GM21423 (cell line): ENCODE measurements around the gene IL1RAPL2.
"Not testable (repeated sequence)": the region's sequence is repeated elsewhere in the genome, so short reads cannot be mapped to it uniquely, and the experiment has no call there.

ENCODE experiments used
- ATAC-seq: cut with Tn5 transposase; IDR thresholded peaks from one replicate; pipeline ENCODE4 v1.9.1; 2021; ENCODE audit warnings: mild to moderate bottlenecking, moderate library complexity; ENCODE audit not compliant: unreplicated experiment

IL1RAPL2 gene

DNA sequence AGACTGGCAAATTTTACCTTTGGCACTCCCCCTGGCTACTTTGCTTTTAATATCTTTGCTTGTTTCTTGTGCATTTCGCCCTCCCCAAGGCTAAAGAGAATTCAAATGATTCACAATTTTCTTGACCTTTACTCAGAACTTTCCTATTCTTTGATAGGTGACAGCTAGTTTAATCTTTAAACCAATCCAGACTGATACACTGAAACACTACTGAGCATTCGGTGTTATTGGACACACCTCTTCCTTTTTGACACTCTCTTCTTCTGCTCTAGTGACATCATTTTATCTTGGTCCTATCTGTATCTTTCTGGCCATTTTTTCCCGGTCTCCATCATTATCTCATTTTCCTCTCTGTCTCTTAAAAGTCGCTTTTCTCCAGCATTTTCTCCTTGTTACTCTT lies 103.1 kb downstream of the IL1RAPL2 start:
- ATAC-seq, result no peak

DNA sequence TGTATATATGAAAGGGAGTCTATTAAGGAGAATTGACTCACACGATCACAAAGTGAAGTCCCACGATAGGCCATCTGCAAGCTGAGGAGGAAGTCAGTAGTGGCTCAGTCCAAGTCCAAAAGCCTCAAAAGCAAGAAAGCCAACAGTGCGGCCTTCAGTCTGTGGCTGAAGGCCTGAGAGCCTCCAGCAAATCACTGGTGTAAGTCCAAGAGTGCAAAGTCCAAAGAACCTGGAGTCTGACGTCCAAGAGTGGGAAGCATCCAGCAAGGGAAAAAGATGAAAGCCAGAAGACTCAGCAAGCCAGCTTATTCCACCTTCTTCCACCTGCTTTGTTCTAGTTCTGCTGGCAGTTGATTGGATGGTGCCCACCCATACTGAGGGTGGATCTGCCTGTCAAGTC lies 104.1 kb downstream of the IL1RAPL2 start:
- ATAC-seq, result no peak

DNA sequence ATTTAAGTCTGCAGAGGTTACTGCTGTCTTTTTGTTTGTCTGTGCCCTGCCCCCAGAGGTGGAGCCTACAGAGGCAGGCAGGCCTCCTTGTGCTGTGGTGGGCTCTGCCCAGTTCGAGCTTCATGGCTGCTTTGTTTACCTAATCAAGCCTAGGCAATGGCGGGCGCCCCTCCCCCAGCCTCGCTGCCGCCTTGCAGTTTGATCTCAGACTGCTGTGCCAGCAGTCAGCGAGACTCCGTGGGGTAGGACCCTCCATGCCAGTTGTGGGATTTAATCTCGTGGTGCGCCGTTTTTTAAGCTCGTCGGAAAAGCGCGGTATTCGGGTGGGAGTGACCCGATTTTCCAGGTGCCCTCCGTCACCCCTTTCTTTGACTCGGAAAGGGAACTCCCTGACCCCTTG lies 111.5 kb downstream of the IL1RAPL2 start:
- not testable (repeated sequence) for ATAC-seq

DNA sequence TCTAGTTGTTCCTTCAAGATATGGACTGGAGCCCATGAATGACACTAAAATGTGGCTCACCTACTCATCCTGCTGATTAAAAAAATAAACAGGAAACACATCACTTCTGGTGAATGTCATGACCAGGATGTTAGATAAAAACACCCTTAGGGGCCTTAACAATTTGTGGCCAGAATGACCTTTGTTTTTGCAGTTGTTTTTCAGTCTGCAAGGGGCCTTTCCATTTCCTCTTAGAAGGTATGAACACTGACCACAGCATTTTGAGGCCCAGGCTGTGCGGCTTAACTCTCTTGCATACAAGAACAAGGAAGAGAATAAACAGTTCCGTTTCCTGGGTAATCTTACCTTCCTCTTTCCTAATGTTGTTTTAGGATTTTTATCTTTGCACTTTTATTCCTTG lies 113.2 kb downstream of the IL1RAPL2 start:
- ATAC-seq, result no peak

DNA sequence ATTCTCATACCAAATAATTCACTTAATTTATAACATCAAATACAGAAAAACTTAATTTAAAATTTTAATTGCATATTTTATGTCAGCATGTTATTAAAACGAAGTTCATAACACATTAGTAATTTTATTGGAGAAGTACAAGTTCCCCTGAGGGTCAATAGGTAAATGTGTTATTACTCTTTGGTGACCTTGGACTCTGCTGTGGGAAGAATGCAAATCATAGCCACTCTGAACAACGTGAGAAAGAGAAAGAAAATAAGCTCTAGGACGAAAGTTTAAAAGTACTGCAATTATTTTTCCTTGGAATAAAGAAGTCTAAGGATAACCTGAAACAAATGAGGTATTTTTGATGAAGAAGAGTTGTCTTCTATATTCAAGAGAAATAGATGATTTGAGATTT lies 115.2 kb downstream of the IL1RAPL2 start:
- ATAC-seq, result no peak

DNA sequence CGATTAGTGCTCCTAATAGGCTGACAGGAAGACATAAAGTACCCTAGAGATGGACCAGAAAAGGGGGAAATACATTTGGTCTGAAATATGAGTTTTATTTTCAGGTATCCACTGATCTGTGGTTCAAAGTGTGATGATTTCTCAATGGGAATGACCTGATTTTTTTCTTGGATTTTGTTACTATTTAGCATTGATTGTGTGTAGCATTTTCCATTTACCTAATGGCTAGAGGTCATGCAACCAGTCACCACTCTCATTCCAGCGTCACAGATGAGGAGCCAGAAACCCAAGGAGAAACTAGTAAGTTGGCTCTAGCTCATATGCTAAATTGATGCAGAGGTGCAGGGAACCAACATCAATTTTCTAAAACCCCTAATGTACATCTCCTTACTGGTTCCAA lies 118.1 kb downstream of the IL1RAPL2 start:
- no peak for ATAC-seq

DNA sequence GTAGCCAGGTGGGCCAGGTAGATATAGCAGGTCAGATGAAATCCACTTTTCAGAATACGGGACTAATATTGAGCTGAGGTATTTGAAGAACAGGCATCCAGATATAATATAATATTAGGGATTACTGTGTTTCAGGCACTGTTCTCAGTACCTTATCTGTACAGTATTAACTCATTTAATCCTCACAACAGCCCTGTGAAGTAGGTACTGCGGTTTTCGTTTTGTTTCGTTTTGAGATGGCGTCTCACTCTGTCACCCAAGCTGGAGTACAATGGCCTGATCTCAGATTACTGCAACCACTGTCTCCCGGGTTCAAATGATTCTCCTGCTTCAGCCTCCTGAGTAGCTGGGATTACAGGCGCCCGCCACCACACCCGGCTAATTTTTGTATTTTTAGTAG lies 129.6 kb downstream of the IL1RAPL2 start:
- no peak for ATAC-seq

DNA sequence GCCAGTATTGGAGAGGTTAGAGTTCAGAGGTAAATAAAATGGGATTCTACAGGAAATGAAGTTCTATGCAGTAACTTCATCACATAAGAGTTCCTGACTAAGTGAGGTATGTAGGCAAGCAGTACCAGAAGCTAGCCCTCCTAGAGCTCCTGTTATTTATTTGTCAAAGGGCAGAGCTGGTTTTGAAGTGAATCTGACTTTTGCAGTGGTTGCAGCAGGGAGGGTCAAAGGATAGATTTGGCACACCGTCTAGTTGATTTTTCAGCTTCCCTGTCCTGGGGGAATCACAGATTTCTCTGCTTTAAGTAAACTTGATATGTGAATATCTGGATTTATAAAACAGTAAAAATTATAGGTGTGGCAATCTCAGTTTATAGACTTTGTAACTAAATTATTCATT lies 130.7 kb downstream of the IL1RAPL2 start:
- no peak for ATAC-seq

DNA sequence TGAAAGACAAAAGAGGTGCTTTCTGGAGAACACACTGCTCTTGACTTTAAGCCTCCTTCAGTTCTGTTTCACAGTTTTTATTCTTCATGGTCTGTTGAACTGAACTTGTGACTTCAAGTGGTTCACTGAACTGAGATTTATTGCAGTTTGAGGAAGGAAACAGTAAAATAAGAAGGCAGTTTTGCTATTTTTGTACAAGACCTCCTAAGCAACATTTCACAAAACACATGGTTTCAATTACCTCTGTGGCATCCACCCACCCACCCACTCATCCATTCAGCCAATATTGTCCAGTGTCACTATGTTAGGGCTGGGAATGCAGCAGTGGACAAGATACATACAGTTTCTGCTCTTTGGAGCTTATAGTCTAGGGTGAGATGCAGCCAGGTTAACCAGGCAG lies 131.3 kb downstream of the IL1RAPL2 start:
- no peak for ATAC-seq

DNA sequence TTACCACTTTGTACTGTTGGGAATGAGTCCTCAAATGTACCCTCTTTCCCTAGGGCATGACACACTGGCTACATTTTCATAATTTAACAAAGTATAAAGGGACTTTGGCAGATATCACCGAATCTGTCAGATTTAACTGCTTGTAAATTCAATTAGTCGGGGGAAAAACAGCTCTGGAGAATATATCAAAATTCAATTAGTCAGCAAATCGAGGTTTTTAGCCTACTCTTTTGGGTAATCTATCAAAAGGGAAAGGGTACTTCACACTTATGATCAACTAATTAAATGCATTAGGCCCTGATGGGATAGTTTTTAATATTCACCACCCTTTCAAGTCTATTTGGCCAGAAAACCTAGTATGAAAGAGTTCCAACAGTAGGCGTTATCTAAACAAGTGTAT lies 141.0 kb downstream of the IL1RAPL2 start:
- no peak for ATAC-seq

DNA sequence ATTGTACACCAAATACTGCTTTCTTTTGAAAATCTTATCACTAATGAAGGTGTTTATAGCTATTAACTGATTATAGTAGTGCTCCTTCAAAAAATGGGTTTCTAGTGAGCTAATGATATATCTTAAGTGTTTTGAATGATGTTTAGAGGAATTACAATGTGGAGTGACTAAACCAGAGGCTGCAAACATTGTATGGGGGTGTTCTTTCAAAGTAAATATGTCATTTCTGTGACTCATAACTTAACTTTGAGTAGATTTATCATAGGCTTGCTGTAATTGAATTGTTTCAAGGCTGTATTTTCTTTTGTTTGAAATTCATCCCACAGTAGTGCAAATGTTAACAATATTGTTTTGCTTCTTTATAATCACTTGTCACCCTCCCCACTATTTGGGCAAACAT lies 141.6 kb downstream of the IL1RAPL2 start:
- no peak for ATAC-seq

DNA sequence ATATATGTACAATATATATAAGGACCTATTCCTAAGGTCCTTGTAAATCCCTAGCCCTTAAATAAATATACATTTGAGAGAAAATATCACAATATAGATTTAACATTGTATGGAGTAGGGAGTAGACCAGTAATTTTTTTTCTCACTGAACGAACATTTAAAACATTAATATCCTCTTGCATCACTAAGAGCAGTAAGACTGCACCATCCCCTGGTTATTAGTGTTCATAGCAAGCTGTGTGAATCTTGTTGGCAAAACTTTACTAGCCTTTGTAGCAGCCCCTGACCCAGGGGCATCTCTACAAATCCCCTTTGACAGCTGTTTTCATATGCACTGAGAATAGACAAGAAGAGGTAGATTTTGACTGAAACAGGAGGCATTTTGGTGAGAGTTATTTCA lies 146.5 kb downstream of the IL1RAPL2 start:
- ATAC-seq, result no peak

DNA sequence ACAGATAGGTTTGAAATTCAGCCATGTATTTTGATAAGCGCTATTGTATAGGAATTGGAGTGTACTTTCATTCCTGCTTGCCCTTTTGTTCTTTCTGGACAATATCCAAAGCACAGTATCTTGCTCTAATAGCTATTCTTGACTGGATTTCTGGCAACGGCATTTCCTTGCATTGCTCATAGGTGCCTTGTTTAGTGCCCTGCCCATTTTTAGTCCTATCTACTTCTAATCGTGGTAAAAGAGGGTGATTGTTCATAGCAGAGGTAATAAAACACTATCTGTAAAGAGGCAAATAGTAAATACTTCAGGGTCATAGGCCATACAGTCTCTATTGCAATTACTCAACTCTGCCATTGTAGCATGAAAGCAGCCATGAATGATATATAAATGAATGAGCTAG lies 155.9 kb downstream of the IL1RAPL2 start:
- no peak for ATAC-seq

DNA sequence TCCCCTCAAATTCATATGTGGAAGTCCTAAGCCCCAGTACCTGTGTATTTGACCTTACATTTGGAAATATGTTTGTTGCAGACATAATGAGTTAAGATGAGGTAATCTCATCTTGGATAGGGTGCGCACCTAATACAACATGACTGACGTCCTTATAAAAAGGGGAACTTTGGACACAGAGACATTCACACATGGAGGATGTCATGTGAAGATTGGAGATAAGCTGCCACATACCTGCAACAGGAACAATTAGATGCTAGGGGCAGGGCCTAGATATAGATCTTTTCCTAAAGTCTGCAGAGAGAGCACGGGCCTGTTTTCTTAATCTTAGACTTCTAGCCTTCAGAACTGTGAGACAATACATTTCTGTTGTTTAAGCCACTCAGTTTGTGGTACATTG lies 162.5 kb downstream of the IL1RAPL2 start:
- ATAC-seq, result no peak

DNA sequence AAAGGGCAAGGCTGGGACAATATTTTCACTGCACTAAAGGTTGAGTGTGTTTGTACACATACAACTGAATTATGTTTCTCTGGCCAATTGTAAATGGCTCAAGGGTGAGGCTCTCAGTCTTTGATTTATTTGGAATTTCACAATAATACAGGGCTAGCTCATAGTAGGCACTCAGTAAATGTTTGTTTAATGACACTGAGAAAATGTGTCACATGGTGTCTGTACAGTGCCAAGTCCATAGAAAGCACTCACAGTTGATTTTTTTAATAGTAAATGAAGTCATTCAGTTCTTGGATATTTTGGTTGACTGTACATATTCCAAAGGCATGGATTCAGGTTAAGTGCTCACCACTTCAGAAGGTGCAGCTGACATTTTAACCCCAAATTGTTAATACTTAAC lies 176.4 kb downstream of the IL1RAPL2 start:
- ATAC-seq, result no peak

DNA sequence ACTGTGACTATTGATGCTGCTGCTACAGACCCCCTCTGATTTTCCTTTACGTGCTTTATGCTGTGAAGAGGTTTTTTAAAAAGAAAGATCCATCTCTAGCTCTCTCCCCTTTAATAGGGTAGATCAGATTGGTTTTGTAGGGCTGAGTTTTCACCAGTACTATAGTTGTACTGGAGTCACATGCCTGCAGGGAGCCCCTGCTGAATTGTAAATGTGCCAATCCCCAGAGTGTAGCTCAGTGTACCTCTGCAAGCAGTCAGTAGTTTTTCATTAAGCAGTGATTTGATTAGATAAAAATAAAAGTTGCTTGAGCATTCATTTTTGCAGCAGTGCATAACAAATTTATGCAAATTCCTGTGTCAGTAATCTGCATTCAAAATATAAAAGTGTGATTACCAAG lies 179.2 kb downstream of the IL1RAPL2 start:
- ATAC-seq, result no peak

DNA sequence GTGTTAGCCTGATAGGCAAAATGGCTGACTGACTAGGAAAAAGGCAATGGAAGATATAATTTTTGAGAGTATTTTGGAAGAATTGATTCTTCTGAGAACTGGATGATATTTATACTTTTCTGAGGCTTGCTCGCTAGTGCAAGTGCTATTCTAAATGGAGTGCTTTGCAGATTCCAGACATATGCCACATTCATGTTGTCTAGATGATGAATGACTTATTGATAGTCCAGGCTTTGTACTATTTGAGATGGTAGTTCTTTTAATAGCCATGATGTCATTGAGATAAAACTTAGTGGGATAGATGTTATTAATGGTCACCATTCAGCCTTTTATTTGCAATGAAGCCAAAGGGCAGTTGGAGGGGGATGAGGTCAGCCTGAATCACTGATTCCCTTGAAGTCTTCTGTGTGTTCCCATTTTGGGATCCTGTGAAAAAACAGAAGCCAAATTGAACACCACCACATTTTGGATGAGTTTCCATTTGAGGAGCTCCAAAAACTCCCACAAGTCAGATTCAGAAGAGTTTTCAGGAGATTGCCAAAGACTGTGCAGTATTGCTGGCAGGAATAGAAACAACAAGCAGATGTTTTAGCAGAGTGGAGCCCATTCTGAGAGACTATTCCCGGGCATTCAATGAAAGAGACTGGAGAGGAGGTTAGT lies 184.1 kb downstream of the IL1RAPL2 start:
- no peak for ATAC-seq

DNA sequence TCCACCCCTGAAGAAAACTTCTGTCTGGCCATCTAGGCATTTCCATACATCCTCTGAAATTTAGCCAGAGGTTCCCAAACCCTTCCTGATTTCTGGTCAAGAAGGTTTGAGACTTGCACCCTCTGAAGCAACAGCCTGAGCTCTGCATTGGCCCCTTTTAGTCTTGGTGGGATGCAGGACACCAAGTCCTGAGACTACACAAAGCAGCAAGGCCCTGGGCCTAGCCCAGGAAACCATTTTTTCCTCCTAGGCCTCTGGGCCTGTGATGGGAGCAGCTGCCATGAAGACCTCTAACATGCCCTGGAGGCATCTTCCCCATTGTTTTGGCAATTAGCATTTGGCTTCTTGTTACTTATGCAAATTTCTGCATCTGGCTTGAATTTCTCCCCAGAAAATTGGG lies 196.6 kb downstream of the IL1RAPL2 start:
- no peak for ATAC-seq

DNA sequence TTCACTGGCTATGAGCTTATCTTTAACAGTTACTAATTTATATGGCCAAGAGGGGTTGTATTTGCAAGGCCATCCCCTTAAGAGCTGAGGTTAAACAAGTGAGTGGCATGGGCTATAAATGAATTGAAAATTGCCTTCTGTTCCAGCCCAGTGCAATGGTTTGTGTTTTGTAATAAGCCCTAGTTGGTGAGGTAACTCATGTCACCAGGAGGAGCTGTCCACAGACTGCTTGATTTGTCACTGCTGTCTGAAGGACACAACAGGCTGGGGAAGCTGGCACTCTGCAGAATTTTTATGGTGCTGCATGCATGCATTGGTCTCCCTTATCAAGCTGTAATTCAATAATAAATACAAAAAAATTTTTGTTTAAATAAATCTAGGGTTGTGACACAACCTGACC lies 223.8 kb downstream of the IL1RAPL2 start:
- no peak for ATAC-seq

DNA sequence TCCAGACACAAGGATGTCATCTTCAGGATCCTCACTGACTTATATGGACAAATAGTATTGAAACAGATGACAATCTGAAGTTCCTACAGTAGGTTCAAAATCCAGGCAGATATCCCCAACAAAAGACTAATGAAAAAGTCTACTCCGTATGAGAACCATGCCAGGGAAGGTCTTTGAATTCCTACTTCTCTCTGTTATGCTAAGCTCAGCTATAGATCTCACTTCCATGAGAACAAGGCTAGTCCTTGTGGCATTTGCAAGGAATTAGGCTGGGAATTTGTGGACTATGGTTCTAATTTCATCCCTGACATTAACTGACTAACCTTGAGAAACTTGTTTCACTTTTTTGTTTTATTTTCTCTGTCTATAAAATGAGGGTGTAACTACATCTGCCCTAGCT lies 229.8 kb downstream of the IL1RAPL2 start:
- ATAC-seq, result no peak

DNA sequence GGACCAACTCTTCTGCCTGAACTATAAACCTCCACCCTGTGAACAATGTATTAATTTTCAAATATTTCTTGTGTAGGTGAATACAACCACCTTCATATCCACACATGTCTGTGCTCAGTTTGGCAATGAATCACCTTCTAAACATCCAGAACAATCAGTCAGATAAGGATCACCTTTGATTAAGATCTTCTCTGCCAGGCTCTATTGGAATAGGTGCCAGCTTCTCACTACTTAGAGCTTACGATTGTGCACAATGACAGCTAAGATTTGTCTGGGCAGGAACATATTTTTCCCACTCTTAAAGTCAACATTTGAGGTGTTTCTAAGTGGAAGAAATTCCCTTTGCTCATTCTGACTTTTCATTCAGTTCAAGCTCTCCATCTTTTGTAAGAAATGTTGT lies 237.2 kb downstream of the IL1RAPL2 start:
- no peak for ATAC-seq

DNA sequence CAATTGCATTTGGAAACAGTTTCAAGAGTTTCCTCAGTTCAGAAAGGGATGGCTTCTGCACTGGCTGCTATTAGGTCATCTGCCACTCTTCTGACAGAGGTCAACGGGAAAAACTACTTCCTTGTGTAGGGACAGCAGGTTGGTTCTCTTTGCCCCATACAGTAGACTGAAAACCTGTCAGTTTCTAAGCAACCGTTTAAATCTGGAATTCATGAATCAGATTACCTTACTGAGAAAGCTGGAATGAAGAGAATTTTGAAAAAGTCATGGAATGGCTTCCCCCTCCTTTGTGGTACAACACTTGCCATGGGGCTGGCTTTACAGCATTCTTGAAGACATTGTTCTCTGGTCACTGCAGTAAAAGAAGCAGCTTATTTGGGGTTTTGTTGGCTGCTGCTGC lies 240.3 kb downstream of the IL1RAPL2 start:
- ATAC-seq, result no peak

DNA sequence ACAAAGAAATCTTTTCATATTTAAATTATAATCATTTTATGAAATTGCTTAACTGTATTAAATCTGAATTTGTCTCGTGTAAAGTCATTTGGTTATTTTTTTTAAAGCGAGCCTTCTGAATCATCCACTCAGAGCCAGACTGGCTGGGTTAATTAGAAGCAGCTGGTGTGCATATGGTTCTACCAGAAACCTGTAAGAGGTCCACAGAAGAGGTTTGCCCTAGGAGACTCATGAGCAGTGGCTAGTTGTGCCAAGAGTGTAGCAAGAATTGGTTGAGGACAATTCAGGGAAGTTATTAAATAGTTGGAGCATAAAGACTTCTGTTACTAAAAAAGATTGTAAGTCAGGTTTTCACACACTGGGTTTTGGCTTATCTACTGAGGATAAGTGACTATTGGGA lies 267.4 kb downstream of the IL1RAPL2 start:
- no peak for ATAC-seq

DNA sequence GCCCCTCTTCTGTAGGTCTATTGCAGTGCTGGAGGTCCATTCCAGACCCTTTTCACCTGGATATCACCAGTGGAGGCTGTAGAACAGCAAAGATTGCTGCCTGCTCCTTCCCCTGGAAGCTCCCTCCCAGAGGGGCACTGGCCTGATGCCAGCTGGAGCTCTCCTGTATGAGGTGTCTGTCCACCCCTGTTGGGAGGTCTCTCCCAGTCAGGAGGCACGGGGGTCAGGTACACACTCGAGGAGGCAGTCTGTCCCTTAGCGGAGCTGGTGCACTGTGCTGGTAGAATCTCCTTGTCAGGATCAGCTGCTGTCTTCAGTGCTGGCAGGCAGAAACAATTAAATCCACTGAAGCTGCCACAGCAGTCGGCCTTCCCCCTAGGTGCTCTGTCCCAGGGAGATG lies 276.6 kb downstream of the IL1RAPL2 start:
- no peak for ATAC-seq
